ENCODE measurements around the gene DNAAF9.

DNA sequence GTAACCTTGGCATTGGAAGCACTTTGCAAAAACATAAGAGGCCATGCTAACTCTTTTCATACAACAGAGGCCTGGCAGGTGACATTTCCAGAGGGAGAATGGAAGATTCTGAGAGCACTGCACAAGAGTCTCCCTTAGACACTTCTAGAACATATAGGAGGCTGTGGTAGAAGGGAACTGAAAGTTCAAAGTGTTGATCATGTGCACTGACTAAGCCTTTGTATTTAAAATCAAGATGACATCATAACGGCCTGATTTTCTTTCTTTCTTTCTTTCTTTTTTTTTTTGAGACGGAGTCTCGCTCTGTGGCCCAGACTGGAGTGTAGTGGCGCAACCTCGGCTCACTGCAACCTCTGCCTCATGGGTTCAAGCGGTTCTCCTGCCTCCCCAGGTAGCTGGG lies 26.8 kb upstream of the DNAAF9 start:
- TF ChIP-seq, protein P1, sequence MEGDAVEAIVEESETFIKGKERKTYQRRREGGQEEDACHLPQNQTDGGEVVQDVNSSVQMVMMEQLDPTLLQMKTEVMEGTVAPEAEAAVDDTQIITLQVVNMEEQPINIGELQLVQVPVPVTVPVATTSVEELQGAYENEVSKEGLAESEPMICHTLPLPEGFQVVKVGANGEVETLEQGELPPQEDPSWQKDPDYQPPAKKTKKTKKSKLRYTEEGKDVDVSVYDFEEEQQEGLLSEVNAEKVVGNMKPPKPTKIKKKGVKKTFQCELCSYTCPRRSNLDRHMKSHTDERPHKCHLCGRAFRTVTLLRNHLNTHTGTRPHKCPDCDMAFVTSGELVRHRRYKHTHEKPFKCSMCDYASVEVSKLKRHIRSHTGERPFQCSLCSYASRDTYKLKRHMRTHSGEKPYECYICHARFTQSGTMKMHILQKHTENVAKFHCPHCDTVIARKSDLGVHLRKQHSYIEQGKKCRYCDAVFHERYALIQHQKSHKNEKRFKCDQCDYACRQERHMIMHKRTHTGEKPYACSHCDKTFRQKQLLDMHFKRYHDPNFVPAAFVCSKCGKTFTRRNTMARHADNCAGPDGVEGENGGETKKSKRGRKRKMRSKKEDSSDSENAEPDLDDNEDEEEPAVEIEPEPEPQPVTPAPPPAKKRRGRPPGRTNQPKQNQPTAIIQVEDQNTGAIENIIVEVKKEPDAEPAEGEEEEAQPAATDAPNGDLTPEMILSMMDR (IDR thresholded peaks at IDR 0.05; ENCODE audit: low read depth, low read length): no peak
- TF ChIP-seq POLR2A (IDR thresholded peaks at IDR 0.05; ENCODE audit: extremely low read depth, insufficient read length) (no peak), MYC (IDR thresholded peaks at IDR 0.05; ENCODE audit: low read depth, low read length) (no peak)
- TF ChIP-seq, protein P2, sequence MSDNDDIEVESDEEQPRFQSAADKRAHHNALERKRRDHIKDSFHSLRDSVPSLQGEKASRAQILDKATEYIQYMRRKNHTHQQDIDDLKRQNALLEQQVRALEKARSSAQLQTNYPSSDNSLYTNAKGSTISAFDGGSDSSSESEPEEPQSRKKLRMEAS (IDR thresholded peaks at IDR 0.05; ENCODE audit: low read depth, low read length): no peak

Data from NB4 (cell line).